GM19372 (cell line): ENCODE data around the gene HOXD13.

Experiments used
- ATAC-seq: cut with Tn5 transposase; IDR thresholded peaks from one replicate; pipeline ENCODE4 v1.9.1; 2021; ENCODE audit warnings: mild to moderate bottlenecking, low read depth, moderate library complexity; ENCODE audit not compliant: unreplicated experiment

The HOXD13 gene

GRCh38 chr2:176130147-176130956 lies 37.8 kb downstream of the HOXD13 start:
- no peak for ATAC-seq

DNA sequence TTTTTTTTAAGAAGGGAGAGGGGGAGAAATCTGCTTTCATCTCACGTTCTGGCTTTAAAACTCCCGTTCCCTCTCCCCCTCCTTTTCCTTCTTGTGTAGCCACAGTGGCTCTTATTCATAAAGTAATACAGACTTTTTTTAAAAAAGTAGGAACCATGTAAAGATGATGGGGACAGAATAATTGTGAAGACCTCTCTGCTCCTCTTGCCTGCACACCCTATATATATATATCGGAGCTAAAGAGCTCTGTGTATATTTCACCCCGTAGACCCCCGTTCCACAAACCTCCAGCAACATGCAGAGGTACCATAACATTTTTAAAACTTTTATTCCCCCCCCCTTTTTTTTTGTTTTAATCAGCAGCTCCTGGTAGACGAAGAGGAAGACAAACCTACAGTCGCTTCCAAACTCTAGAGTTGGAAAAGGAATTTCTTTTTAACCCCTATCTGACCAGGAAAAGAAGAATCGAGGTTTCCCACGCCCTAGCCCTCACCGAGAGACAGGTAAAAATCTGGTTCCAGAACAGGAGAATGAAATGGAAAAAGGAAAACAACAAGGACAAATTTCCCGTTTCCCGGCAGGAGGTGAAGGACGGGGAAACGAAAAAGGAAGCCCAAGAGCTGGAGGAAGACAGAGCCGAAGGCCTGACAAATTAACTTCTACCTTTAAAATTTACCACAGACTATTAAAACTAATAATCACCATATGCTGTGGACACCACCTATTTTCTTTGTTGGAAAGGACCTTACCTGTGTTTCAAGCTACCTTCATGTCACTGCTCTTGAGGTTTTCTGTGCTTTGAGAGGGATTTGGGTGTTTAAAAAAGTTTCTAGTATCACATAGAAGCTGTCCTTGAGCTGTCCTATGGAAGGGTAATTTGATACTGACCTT lies 38.7 kb downstream of the HOXD13 start:
- ATAC-seq = no peak

DNA sequence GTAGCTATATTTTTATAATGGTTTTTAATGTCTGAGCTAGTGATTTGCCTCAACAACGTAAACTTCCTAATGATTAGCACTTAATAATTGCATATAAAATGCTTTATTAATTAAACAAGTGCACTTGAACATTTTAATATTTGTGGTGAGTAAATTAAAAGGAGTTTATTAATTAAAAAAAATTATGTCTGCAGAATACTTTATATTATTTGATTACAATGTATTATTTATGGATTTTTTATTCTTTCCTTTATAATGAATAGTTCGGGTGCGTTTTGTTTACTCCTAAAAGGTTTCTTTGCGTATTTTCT lies 39.3 kb downstream of the HOXD13 start:
- ATAC-seq = no peak

- ATAC-seq = no peak
Measured at GRCh38 chr2:176132205-176133171, 40.0 kb downstream of the HOXD13 start.

DNA sequence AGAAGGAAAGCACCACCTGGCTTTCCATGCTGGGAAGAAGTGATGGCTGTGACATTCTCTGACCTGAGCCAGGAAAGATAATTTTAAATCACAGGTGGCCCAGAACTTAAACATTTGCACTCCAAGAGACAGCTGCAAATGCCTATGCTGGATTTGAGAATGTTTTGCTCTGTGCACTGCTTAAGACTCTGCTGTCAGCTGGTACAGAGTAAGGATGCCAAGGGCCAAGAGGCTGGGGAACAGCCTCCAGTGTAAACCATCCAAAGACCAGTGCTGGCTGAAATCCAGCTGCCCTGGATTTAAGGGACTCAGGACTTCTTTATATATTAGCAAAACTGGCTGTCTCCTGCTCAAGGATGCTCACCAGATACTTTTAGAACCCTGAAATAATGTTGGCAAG lies 40.9 kb downstream of the HOXD13 start:
- ATAC-seq = no peak

GRCh38 chr2:176134035-176134434 lies 41.5 kb downstream of the HOXD13 start:
- no peak for ATAC-seq

- ATAC-seq = no peak
Measured at GRCh38 chr2:176135035-176135440, 42.5 kb downstream of the HOXD13 start.

DNA sequence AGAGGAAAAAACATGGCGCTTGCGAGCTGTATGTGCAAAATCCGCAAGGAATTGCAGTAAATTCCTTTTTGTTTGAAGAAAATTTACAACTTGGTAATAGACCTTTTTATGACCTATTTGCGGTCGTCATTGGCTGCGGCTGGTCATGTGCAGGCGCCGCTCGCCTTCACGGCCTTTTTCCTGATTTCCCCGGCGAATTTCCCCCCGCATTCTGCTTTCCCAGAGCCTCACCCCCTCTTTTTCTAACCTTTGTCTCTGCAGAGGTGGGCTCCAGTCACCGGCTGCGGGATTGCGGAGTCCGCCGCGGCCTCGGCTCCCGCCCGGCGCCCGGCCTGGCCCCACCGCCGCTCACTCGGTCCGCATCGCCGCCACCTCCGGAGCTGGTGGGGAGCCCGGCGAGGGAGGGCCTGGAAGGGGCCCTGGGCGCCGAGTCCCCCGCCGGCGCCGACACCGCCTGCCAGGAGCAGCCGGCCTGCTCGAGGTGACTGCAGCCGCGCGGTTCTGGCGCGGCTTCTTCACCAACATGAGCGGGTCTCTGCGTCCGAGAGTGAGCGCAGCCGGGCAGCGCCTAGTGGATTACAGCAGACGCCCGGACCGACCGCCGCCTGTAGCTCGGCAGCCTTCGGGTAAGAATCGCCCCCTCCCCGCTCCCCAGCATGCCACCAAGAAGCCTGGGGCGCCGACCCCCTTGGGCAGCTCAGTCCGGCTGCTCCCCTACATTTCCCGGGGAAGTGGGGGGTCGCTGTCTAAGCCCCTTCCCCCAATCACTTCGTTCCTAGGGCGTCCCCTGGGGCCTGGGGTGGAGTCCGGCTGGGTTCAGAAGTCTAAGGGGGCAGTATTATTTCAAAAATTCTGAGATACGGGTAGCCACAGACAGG lies 44.1 kb downstream of the HOXD13 start:
- no peak for ATAC-seq

GRCh38 chr2:176137252-176137580 lies 44.7 kb downstream of the HOXD13 start:
- ATAC-seq = no peak

DNA sequence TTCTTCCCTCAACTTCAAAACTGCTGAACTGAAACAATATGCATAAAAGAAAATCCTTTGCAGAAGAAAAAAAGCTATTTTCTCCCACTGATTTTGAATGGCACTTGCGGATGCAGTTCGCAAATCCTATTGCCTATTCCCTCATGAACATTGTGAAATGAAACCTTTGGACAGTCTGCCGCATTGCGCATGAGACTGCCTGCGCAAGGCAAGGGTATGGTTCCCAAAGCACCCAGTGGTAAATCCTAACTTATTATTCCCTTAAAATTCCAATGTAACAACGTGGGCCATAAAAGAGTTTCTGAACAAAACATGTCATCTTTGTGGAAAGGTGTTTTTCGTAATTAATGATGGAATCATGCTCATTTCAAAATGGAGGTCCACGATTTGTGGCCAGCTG lies 45.4 kb downstream of the HOXD13 start:
- no peak for ATAC-seq

DNA sequence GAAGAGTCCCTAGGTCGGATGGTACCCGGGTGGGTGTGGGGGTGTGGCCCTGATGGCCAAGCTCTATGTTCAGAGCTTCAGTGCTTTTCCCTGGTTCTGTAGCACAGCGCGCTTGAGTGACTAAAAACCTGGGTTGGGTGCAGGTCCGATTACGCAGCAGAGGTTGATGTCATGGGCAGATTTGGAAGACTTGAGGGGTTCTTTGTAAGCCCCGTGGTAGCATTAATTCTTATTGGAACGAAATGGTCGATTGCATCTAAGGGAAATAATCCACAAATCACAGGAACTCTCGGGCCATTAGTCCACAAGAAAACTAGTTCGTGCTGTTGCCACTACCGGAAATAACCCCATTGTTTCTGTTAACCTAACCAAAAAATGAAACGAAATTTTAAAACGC lies 46.0 kb downstream of the HOXD13 start:
- ATAC-seq = no peak

- ATAC-seq = no peak
Measured at GRCh38 chr2:176138923-176139660, 46.6 kb downstream of the HOXD13 start.

GRCh38 chr2:176139661-176140512 lies 47.4 kb downstream of the HOXD13 start:
- ATAC-seq = no peak

GRCh38 chr2:176140513-176141317 lies 48.2 kb downstream of the HOXD13 start:
- ATAC-seq = peak; percentile 95

- ATAC-seq = no peak
Measured at GRCh38 chr2:176142281-176142680, 49.8 kb downstream of the HOXD13 start.
